HepG2 (cell line): ENCODE measurements around the gene CRYAA. TPM values are rescaled to one million over a fixed set of nuclear protein-coding genes. Genes with fewer than 3 reads are reported as not detected.

ENCODE experiments used
- CREM ChIP-seq, 2 experiments: sonication (generic) in 1 of 2; formaldehyde crosslinking in 1 of 2; IDR thresholded peaks; 2 replicates each; pipeline versions ENCODE4 v1.4.0 to v1.6.1; 2016 to 2020; ENCODE audit warnings: antibody characterized with exemption in 1 of 2, mild to moderate bottlenecking in 1 of 2, missing genetic modification reagents in 1 of 2
- HMGA1 ChIP-seq: sonication (generic); formaldehyde crosslinking; conservative IDR thresholded peaks from 2 replicates; pipeline ENCODE4 v1.4.0; 2020; ENCODE audit warnings: missing genetic modification reagents
- HNRNPK ChIP-seq: fragments of 200-400 bp; formaldehyde crosslinking; IDR thresholded peaks from 2 replicates; pipeline ENCODE4 v1.6.1; 2018; ENCODE audit warnings: low read length, low read depth, moderate library complexity, mild to moderate bottlenecking; ENCODE audit not compliant: poor library complexity, severe bottlenecking
- NKX3-1 ChIP-seq: sonication (generic); formaldehyde crosslinking; IDR thresholded peaks from 2 replicates; pipeline ENCODE4 v1.5.0; 2020; ENCODE audit warnings: missing genetic modification reagents
- NR1H2 ChIP-seq: sonication (generic); formaldehyde crosslinking; IDR thresholded peaks from 2 replicates; pipeline ENCODE4 v1.8.1; 2022; ENCODE audit warnings: low read depth, missing genetic modification reagents, borderline replicate concordance
- NR3C1 ChIP-seq: sonication (generic); formaldehyde crosslinking; IDR thresholded peaks from 2 replicates; pipeline ENCODE4 v1.4.0; 2020; ENCODE audit warnings: missing genetic modification reagents
- PATZ1 ChIP-seq: sonication (generic); formaldehyde crosslinking; IDR thresholded peaks from 2 replicates; pipeline ENCODE4 v1.4.0; 2020; ENCODE audit warnings: missing genetic modification reagents
- PCBP1 ChIP-seq: fragments of 200-400 bp; formaldehyde crosslinking; IDR thresholded peaks from 2 replicates; pipeline ENCODE4 v1.6.1; 2017; ENCODE audit warnings: mild to moderate bottlenecking, low read depth, low read length, borderline replicate concordance
- RFXANK ChIP-seq: IDR thresholded peaks from 2 replicates; pipeline ENCODE4 v1.6.1; 2016
- SIX4 ChIP-seq: sonication (generic); formaldehyde crosslinking; IDR thresholded peaks from 2 replicates; pipeline ENCODE4 v1.4.0; 2020; ENCODE audit warnings: missing genetic modification reagents
- ZNF12 ChIP-seq: sonication (generic); formaldehyde crosslinking; IDR thresholded peaks from 2 replicates; pipeline ENCODE4 v1.5.0; 2020; ENCODE audit warnings: missing genetic modification reagents
- ZNF318 ChIP-seq: sonication (generic); formaldehyde crosslinking; IDR thresholded peaks from 2 replicates; pipeline ENCODE4 v1.4.0; 2020; ENCODE audit warnings: mild to moderate bottlenecking, missing genetic modification reagents
- ZNF383 ChIP-seq: sonication (generic); formaldehyde crosslinking; IDR thresholded peaks from 2 replicates; pipeline ENCODE4 v1.4.0; 2020; ENCODE audit warnings: missing genetic modification reagents, mild to moderate bottlenecking, borderline replicate concordance
- ZNF451 ChIP-seq: sonication (generic); formaldehyde crosslinking; IDR thresholded peaks from 2 replicates; pipeline ENCODE4 v1.5.0; 2020; ENCODE audit warnings: mild to moderate bottlenecking, missing genetic modification reagents
- ZNF550 ChIP-seq: sonication (generic); formaldehyde crosslinking; IDR thresholded peaks from 2 replicates; pipeline ENCODE4 v1.4.0; 2020; ENCODE audit warnings: mild to moderate bottlenecking, missing genetic modification reagents, borderline replicate concordance
- polyA plus RNA-seq, 8 experiments: library from polyadenylated mRNA; depleted of rRNA in 3 of 8; stranded (reverse) in 7 of 8; unstranded in 1 of 8; fragments of >200 nt; fragmentation: Illumina TruSeq in 4 of 8; extraction: Trizol in 4 of 8; gene quantifications; 2 replicates each; pipeline versions ENCODE4 v1.2.1 to v1.2.3, GENCODE V29; 2011 to 2016; ENCODE audit warnings: low read depth in 4 of 8, missing spikeins in 1 of 8, mixed read lengths in 1 of 8; ENCODE audit not compliant: insufficient read depth in 1 of 8
- total RNA-seq, 5 experiments: library from RNA; depleted of rRNA; stranded (reverse); fragments of >200 nt; fragmentation: Illumina TruSeq; extraction: Trizol; gene quantifications; 2 replicates each; pipeline ENCODE4 v1.2.3, GENCODE V29; 2016; ENCODE audit warnings: low read depth in 1 of 5
- TF ChIP-seq, protein P1 (sequence below): sonication (generic); IDR thresholded peaks from 2 replicates; pipeline ENCODE4 v1.6.1; 2016; ENCODE audit warnings: low read depth, borderline replicate concordance
- TF ChIP-seq, protein P2 (sequence below): sonication (generic); formaldehyde crosslinking; IDR thresholded peaks from 2 replicates; pipeline ENCODE4 v1.5.0; 2020; ENCODE audit warnings: missing genetic modification reagents

Gene CRYAA
- total and polyA plus RNA-seq, 2 of the 13 experiments (the other 11 are each of a cell fraction or from before 2014, with no cell fraction given) = 5.6 to 8.6 TPM

DNA sequence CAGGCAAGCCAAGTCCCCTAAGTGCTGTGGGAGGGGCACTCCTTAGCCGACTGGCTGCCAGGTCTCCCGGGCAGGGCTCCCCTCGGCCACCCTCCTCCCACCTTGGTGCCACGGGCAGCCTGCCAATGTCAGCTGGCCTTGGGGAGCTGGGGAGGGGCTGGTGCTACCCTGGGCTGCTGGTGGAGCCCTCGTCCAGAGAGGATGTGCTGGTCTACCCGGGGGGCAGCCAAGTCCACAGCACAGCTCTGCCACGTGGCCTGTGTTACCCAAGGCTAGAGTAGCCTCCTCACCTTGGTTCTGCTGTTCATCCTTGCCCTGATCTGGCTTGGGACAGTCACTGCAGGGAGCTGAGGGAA lies 42.9 kb downstream of the CRYAA start (continued):
- TF ChIP-seq PATZ1 = peak; percentile 42; the same call in 1 of the 2 replicates
- TF ChIP-seq PCBP1 = no peak
- TF ChIP-seq ZNF12 (CRISPR knock-in tag) = no peak
- no peak for TF ChIP-seq ZNF550 (CRISPR knock-in tag)
- no peak for TF ChIP-seq HNRNPK
- no peak for TF ChIP-seq ZNF451
- no peak for TF ChIP-seq HMGA1 (CRISPR knock-in tag)
- TF ChIP-seq RFXANK (CRISPR knock-in tag) = no peak
- TF ChIP-seq NR1H2 = 0 out of 2 replicates have a peak, but pooled peaks have one; percentile 50
- TF ChIP-seq, protein P1, sequence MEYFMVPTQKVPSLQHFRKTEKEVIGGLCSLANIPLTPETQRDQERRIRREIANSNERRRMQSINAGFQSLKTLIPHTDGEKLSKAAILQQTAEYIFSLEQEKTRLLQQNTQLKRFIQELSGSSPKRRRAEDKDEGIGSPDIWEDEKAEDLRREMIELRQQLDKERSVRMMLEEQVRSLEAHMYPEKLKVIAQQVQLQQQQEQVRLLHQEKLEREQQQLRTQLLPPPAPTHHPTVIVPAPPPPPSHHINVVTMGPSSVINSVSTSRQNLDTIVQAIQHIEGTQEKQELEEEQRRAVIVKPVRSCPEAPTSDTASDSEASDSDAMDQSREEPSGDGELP = peak; percentile 58; the same call in 1 of the 2 replicates
- no peak for TF ChIP-seq CREM (IDR thresholded peaks at IDR 0.05)
- no peak for TF ChIP-seq CREM (CRISPR knock-in tag; IDR thresholded peaks at IDR 0.05)
- TF ChIP-seq ZNF318 = no peak
- TF ChIP-seq NKX3-1 (CRISPR knock-in tag) = no peak
- TF ChIP-seq ZNF383 (CRISPR knock-in tag) = no peak
- no peak for TF ChIP-seq SIX4 (CRISPR knock-in tag)
- TF ChIP-seq NR3C1 (CRISPR knock-in tag) = no peak
- TF ChIP-seq, protein P2, sequence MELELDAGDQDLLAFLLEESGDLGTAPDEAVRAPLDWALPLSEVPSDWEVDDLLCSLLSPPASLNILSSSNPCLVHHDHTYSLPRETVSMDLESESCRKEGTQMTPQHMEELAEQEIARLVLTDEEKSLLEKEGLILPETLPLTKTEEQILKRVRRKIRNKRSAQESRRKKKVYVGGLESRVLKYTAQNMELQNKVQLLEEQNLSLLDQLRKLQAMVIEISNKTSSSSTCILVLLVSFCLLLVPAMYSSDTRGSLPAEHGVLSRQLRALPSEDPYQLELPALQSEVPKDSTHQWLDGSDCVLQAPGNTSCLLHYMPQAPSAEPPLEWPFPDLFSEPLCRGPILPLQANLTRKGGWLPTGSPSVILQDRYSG (CRISPR knock-in tag) = no peak
